PC-3 (cell line): ENCODE results near the gene ZFP36L2. TPM values are rescaled to one million over a fixed set of nuclear protein-coding genes. Genes with fewer than 3 reads are reported as not detected.

Experiments used
- ATAC-seq: fragments of 200-7000 bp; cut with Tn5 transposase; 2 replicates; pipeline ENCODE4 v1.9.1; 2020; ENCODE audit warnings: mild to moderate bottlenecking, moderate library complexity
- BruUV-seq: library from RNA; stranded (reverse); fragments of 400-500 nt; replicated peaks from 2 replicates; lab custom pipeline; 2021; lab: Mats Ljungman, UMichigan
- CTCF ChIA-PET: fragments of 300-600 bp; sonication (Branson Sonifier 250); formaldehyde crosslinking; loops from one replicate; lab custom pipeline; 2022; ENCODE audit warnings: antibody characterized with exemption; lab: Charles Lee
- POLR2A ChIA-PET: fragments of 300-600 bp; sonication (Branson Sonifier 250); formaldehyde crosslinking; loops from one replicate; lab custom pipeline; 2022; ENCODE audit warnings: antibody characterized with exemption; ENCODE audit not compliant: unreplicated experiment; lab: Charles Lee
- DNase-seq: peaks from one replicate; pipeline ENCODE4 v3.0.0-alpha.2; 2015
- H2AFZ ChIP-seq: fragments of 300-600 bp; sonication (generic); 2 replicates; pipeline ENCODE4 v1.6.0; 2016; ENCODE audit warnings: antibody characterized with exemption, low read length
- H3F3A ChIP-seq: fragments of 300-600 bp; sonication (generic); one replicate; pipeline ENCODE4 v1.6.0; 2017; ENCODE audit warnings: antibody characterized with exemption, low read length, control low read depth, mild to moderate bottlenecking; ENCODE audit not compliant: unreplicated experiment
- H3K27ac ChIP-seq: fragments of 300-600 bp; sonication (generic); 2 replicates; pipeline ENCODE4 v1.5.1; 2016; ENCODE audit warnings: mild to moderate bottlenecking, low read length
- H3K27me3 ChIP-seq: fragments of 300-600 bp; sonication (generic); 2 replicates; pipeline ENCODE4 v1.6.1; 2016; ENCODE audit warnings: low read length, mixed read lengths
- H3K36me3 ChIP-seq: fragments of 300-600 bp; sonication (generic); 2 replicates; pipeline ENCODE4 v1.6.1; 2016; ENCODE audit warnings: low read depth, mixed run types, low read length, mixed read lengths
- H3K4me1 ChIP-seq: fragments of 300-600 bp; sonication (generic); 2 replicates; pipeline ENCODE4 v1.5.1; 2016; ENCODE audit warnings: low read length; ENCODE audit not compliant: insufficient read depth
- H3K4me2 ChIP-seq: fragments of 300-600 bp; sonication (generic); 2 replicates; pipeline ENCODE4 v1.6.0; 2016; ENCODE audit warnings: low read length
- H3K4me3 ChIP-seq: fragments of 300-600 bp; sonication (generic); 2 replicates; pipeline ENCODE4 v1.5.1; 2016; ENCODE audit warnings: mild to moderate bottlenecking, low read length, mixed read lengths
- H3K79me2 ChIP-seq: fragments of 300-600 bp; sonication (generic); 2 replicates; pipeline ENCODE4 v1.6.1; 2017; ENCODE audit warnings: low read length, mixed read lengths
- H3K9ac ChIP-seq: fragments of 300-600 bp; sonication (generic); 2 replicates; pipeline ENCODE4 v1.6.0; 2016; ENCODE audit warnings: mild to moderate bottlenecking, low read length
- H3K9me2 ChIP-seq: fragments of 300-600 bp; sonication (generic); replicated peaks from 2 replicates; pipeline ENCODE4 v1.6.1; 2016; ENCODE audit warnings: mixed run types, low read length, mixed read lengths
- H3K9me3 ChIP-seq: fragments of 300-600 bp; sonication (generic); 2 replicates; pipeline ENCODE4 v1.6.1; 2016; ENCODE audit warnings: low read length, mixed read lengths
- H4K20me1 ChIP-seq: fragments of 300-600 bp; sonication (generic); 2 replicates; pipeline ENCODE4 v1.6.1; 2016; ENCODE audit warnings: low read length, mixed read lengths
- EZH2 ChIP-seq: fragments of 300-600 bp; sonication (generic); IDR thresholded peaks from one replicate; pipeline ENCODE4 v1.6.1; 2017; ENCODE audit warnings: antibody characterized with exemption, mild to moderate bottlenecking, low read length; ENCODE audit not compliant: unreplicated experiment
- EZH2phosphoT487 ChIP-seq: fragments of 300-600 bp; sonication (generic); IDR thresholded peaks from 2 replicates; pipeline ENCODE4 v1.6.1; 2018; ENCODE audit warnings: mild to moderate bottlenecking, antibody characterized with exemption, low read length, borderline replicate concordance
- intact Hi-C: fragments of 100-400 bp; cut with micrococcal nuclease; formaldehyde crosslinking; loops from 2 replicates; pipeline ENCODE4 v1.9.0; 2023
- total RNA-seq: library from RNA; depleted of rRNA; stranded (reverse); fragments of >200 nt; gene quantifications from 2 replicates; pipeline ENCODE4 v1.2.3, GENCODE V29; 2014
- TF ChIP-seq, protein P1 (sequence below): fragments of 300-600 bp; sonication (generic); conservative IDR thresholded peaks from 2 replicates; pipeline ENCODE4 v1.5.1; 2017; ENCODE audit warnings: antibody characterized with exemption, low read depth, mild to moderate bottlenecking, low read length

The ZFP36L2 gene
- total RNA-seq, 1 experiment from 2014 or later, result 14.8 TPM

GRCh38 chr2:43217228-43218154 is 8.9 kb downstream of the ZFP36L2 start:
- H3K9me2 ChIP-seq, result no peaks in the 10 kb centered on the region
- H3F3A ChIP-seq, result peaks cover 12% of the 10 kb centered on the region
- H3K36me3 ChIP-seq, result peaks cover 4% of the 10 kb centered on the region; the same call in 1 of the 2 replicates
- H3K9me3 ChIP-seq, result no peaks in the 10 kb centered on the region
- intact Hi-C loops, result loop anchor here (2.0 kb wide), 1 partner anchor 39 kb away; no protein-coding TSS in a partner anchor
- no peak overlapping the region for H3K4me2 ChIP-seq
- no peak overlapping the region for H3K27ac ChIP-seq
- H4K20me1 ChIP-seq, result peaks cover 5% of the 10 kb centered on the region
- H2AFZ ChIP-seq, result no peak overlapping the region
- no peak for DNase-seq
- ChIA-PET CTCF (interaction anchor here (0.6 kb wide), 1 partner anchor 69 kb away, joined by 3 read pairs; no protein-coding TSS in a partner anchor), POLR2A (interaction anchor here (0.6 kb wide), 1 partner anchor 166 kb away, joined by 10 read pairs; no protein-coding TSS in a partner anchor)
- no TSS peak for BruUV-seq
- ATAC-seq, result no peak
- no peak overlapping the region for H3K9ac ChIP-seq
- H3K79me2 ChIP-seq, result peaks cover 29% of the 10 kb centered on the region
- H3K4me1 ChIP-seq, result peaks cover 40% of the 10 kb centered on the region
- TF ChIP-seq, protein P1, sequence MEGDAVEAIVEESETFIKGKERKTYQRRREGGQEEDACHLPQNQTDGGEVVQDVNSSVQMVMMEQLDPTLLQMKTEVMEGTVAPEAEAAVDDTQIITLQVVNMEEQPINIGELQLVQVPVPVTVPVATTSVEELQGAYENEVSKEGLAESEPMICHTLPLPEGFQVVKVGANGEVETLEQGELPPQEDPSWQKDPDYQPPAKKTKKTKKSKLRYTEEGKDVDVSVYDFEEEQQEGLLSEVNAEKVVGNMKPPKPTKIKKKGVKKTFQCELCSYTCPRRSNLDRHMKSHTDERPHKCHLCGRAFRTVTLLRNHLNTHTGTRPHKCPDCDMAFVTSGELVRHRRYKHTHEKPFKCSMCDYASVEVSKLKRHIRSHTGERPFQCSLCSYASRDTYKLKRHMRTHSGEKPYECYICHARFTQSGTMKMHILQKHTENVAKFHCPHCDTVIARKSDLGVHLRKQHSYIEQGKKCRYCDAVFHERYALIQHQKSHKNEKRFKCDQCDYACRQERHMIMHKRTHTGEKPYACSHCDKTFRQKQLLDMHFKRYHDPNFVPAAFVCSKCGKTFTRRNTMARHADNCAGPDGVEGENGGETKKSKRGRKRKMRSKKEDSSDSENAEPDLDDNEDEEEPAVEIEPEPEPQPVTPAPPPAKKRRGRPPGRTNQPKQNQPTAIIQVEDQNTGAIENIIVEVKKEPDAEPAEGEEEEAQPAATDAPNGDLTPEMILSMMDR, result no peak
- TF ChIP-seq EZH2phosphoT487 (no peak), EZH2 (no peak)
- no peak overlapping the region for H3K4me3 ChIP-seq
- H3K27me3 ChIP-seq, result no peaks in the 10 kb centered on the region

GRCh38 chr2:43216629-43217028 is 9.8 kb downstream of the ZFP36L2 start:
- POLR2A ChIA-PET, result no interaction called here
- TF ChIP-seq, protein P1, result no peak
- TF ChIP-seq EZH2 (no peak), EZH2phosphoT487 (no peak)
- no peaks in the 10 kb centered on the region for H3K36me3 ChIP-seq
- H3K9me3 ChIP-seq, result no peaks in the 10 kb centered on the region
- H3K4me3 ChIP-seq, result no peak overlapping the region
- no peak overlapping the region for H3K4me2 ChIP-seq
- no peak for DNase-seq
- H3K9ac ChIP-seq, result no peak overlapping the region
- no peak overlapping the region for H2AFZ ChIP-seq
- no peaks in the 10 kb centered on the region for H4K20me1 ChIP-seq
- peaks cover 3% of the 10 kb centered on the region for H3F3A ChIP-seq
- no TSS peak for BruUV-seq
- no peak overlapping the region for H3K27ac ChIP-seq
- intact Hi-C loops, result no loop called here
- ATAC-seq, result no peak
- H3K27me3 ChIP-seq, result no peaks in the 10 kb centered on the region
- CTCF ChIA-PET, result no interaction called here
- peaks cover 31% of the 10 kb centered on the region for H3K4me1 ChIP-seq
- H3K79me2 ChIP-seq, result peaks cover 20% of the 10 kb centered on the region
- H3K9me2 ChIP-seq, result no peaks in the 10 kb centered on the region
